ENCODE data around the gene POLR3C. TPM values are rescaled to one million over a fixed set of nuclear protein-coding genes. Genes with fewer than 3 reads are reported as not detected.

Gene POLR3C
- total RNA-seq, 1 donor from 2014 or later = 31.6 TPM

GRCh38 chr1:145858901-145859490 lies 35.0 kb downstream of the POLR3C start, which contains the start of gene PIAS3:
Gene PIAS3 (minus strand): TSS chr1:145859081. CDS start chr1:145858990, 91 bp downstream.
- Mint-ChIP-seq H3K27ac (peak within 1 kb of the TSS; percentile 89), H3K36me3 (ENCODE audit: low read depth) (peaks cover 13% of the 10 kb centered on the region)
- peak; percentile 85 for DNase-seq (ENCODE audit: low spot score)

GRCh38 chr1:145859491-145860023 lies 35.6 kb downstream of the POLR3C start:
- peaks cover 11% of the 10 kb centered on the region for H3K4me1 Mint-ChIP-seq (ENCODE audit: low read depth)
- H3K9me3 Mint-ChIP-seq = no peaks in the 10 kb centered on the region
- peak overlapping the region; percentile 93 for H3K4me3 Mint-ChIP-seq (ENCODE audit: low read depth)
- H3K27ac Mint-ChIP-seq = peak overlapping the region; percentile 89
- intact Hi-C loops (cut with micrococcal nuclease) = loop anchor here (1.0 to 2.0 kb wide), 2 partner anchors 35 to 59 kb away; partner anchors contain the start of genes PEX11B, POLR3C and RNF115
- H3K36me3 Mint-ChIP-seq (ENCODE audit: low read depth) = peaks cover 13% of the 10 kb centered on the region
- peaks cover 16% of the 10 kb centered on the region for H3K27me3 Mint-ChIP-seq (ENCODE audit: low read depth)
- peak; percentile 77 for DNase-seq (ENCODE audit: low spot score)

More at GRCh38 chr1:145858901-145859490, 35.0 kb downstream of the POLR3C start, which contains the start of gene PIAS3:
- intact Hi-C loops (cut with micrococcal nuclease) = loop anchor here (1.0 to 2.0 kb wide), 2 partner anchors 35 to 60 kb away; partner anchors contain the start of genes PEX11B, POLR3C and RNF115
- H3K4me3 Mint-ChIP-seq (ENCODE audit: low read depth) = peak within 1 kb of the TSS; percentile 93
- H3K9me3 Mint-ChIP-seq = no peaks in the 10 kb centered on the region
- peaks cover 14% of the 10 kb centered on the region for H3K27me3 Mint-ChIP-seq (ENCODE audit: low read depth)
- H3K4me1 Mint-ChIP-seq (ENCODE audit: low read depth) = peaks cover 11% of the 10 kb centered on the region

GRCh38 chr1:145863282-145864018 lies 39.5 kb downstream of the POLR3C start:
- Mint-ChIP-seq H3K4me1 (ENCODE audit: low read depth) (peaks cover 4% of the 10 kb centered on the region), H3K9me3 (no peaks in the 10 kb centered on the region), H3K27me3 (ENCODE audit: low read depth) (peaks cover 33% of the 10 kb centered on the region), H3K4me3 (ENCODE audit: low read depth) (no peak overlapping the region), H3K36me3 (ENCODE audit: low read depth) (no peaks in the 10 kb centered on the region), H3K27ac (no peak overlapping the region)
- no peak for DNase-seq (ENCODE audit: low spot score)
- intact Hi-C loops (cut with micrococcal nuclease) = no loop called here

- Mint-ChIP-seq H3K36me3 (ENCODE audit: low read depth) (no peaks in the 10 kb centered on the region), H3K4me3 (ENCODE audit: low read depth) (no peak overlapping the region), H3K27ac (no peak overlapping the region), H3K4me1 (ENCODE audit: low read depth) (peaks cover 17% of the 10 kb centered on the region), H3K9me3 (no peaks in the 10 kb centered on the region), H3K27me3 (ENCODE audit: low read depth) (peaks cover 45% of the 10 kb centered on the region)
- DNase-seq (ENCODE audit: low spot score) = no peak
- intact Hi-C loops (cut with micrococcal nuclease) = no loop called here
Measured at GRCh38 chr1:145868232-145868631, 44.2 kb downstream of the POLR3C start.

GRCh38 chr1:145871994-145872924 lies 48.3 kb downstream of the POLR3C start:
- peak overlapping the region; percentile 76 for H3K4me3 Mint-ChIP-seq (ENCODE audit: low read depth)
- no peaks in the 10 kb centered on the region for H3K9me3 Mint-ChIP-seq
- intact Hi-C loops (cut with micrococcal nuclease) = no loop called here
- peaks cover 41% of the 10 kb centered on the region for H3K27me3 Mint-ChIP-seq (ENCODE audit: low read depth)
- no peaks in the 10 kb centered on the region for H3K36me3 Mint-ChIP-seq (ENCODE audit: low read depth)
- H3K27ac Mint-ChIP-seq = peak overlapping the region; percentile 53
- H3K4me1 Mint-ChIP-seq (ENCODE audit: low read depth) = peaks cover 17% of the 10 kb centered on the region
- no peak for DNase-seq (ENCODE audit: low spot score)

GRCh38 chr1:145874646-145875045 lies 50.6 kb downstream of the POLR3C start:
- peaks cover 40% of the 10 kb centered on the region for H3K27me3 Mint-ChIP-seq (ENCODE audit: low read depth)
- DNase-seq (ENCODE audit: low spot score) = no peak
- intact Hi-C loops (cut with micrococcal nuclease) = no loop called here
- H3K27ac Mint-ChIP-seq = no peak overlapping the region
- no peaks in the 10 kb centered on the region for H3K36me3 Mint-ChIP-seq (ENCODE audit: low read depth)
- no peak overlapping the region for H3K4me3 Mint-ChIP-seq (ENCODE audit: low read depth)
- no peaks in the 10 kb centered on the region for H3K9me3 Mint-ChIP-seq
- H3K4me1 Mint-ChIP-seq (ENCODE audit: low read depth) = peaks cover 20% of the 10 kb centered on the region

- Mint-ChIP-seq H3K4me3 (ENCODE audit: low read depth) (no peak overlapping the region), H3K9me3 (no peaks in the 10 kb centered on the region), H3K27ac (no peak overlapping the region), H3K36me3 (ENCODE audit: low read depth) (no peaks in the 10 kb centered on the region), H3K27me3 (ENCODE audit: low read depth) (peaks cover 34% of the 10 kb centered on the region), H3K4me1 (ENCODE audit: low read depth) (peaks cover 5% of the 10 kb centered on the region)
- DNase-seq (ENCODE audit: low spot score) = no peak
- intact Hi-C loops (cut with micrococcal nuclease) = no loop called here
Measured at GRCh38 chr1:145877923-145878486, 54.0 kb downstream of the POLR3C start.

GRCh38 chr1:145878724-145879123 lies 54.7 kb downstream of the POLR3C start:
- intact Hi-C loops (cut with micrococcal nuclease) = no loop called here
- H3K36me3 Mint-ChIP-seq (ENCODE audit: low read depth) = no peaks in the 10 kb centered on the region
- H3K4me1 Mint-ChIP-seq (ENCODE audit: low read depth) = peaks cover 4% of the 10 kb centered on the region
- DNase-seq (ENCODE audit: low spot score) = no peak
- H3K4me3 Mint-ChIP-seq (ENCODE audit: low read depth) = no peak overlapping the region
- peaks cover 34% of the 10 kb centered on the region for H3K27me3 Mint-ChIP-seq (ENCODE audit: low read depth)
- no peak overlapping the region for H3K27ac Mint-ChIP-seq
- no peaks in the 10 kb centered on the region for H3K9me3 Mint-ChIP-seq

GRCh38 chr1:145879775-145880174 lies 55.8 kb downstream of the POLR3C start:
- H3K27ac Mint-ChIP-seq = no peak overlapping the region
- no peaks in the 10 kb centered on the region for H3K9me3 Mint-ChIP-seq
- no peak overlapping the region for H3K4me3 Mint-ChIP-seq (ENCODE audit: low read depth)
- no peaks in the 10 kb centered on the region for H3K36me3 Mint-ChIP-seq (ENCODE audit: low read depth)
- peaks cover 38% of the 10 kb centered on the region for H3K27me3 Mint-ChIP-seq (ENCODE audit: low read depth)
- H3K4me1 Mint-ChIP-seq (ENCODE audit: low read depth) = peaks cover 5% of the 10 kb centered on the region
- intact Hi-C loops (cut with micrococcal nuclease) = no loop called here
- DNase-seq (ENCODE audit: low spot score) = no peak

GRCh38 chr1:145884675-145885074 lies 60.7 kb downstream of the POLR3C start:
- DNase-seq (ENCODE audit: low spot score) = no peak
- Mint-ChIP-seq H3K4me1 (ENCODE audit: low read depth) (peaks cover 15% of the 10 kb centered on the region), H3K36me3 (ENCODE audit: low read depth) (no peaks in the 10 kb centered on the region), H3K4me3 (ENCODE audit: low read depth) (peak overlapping the region; percentile 79), H3K27me3 (ENCODE audit: low read depth) (peaks cover 34% of the 10 kb centered on the region), H3K9me3 (no peaks in the 10 kb centered on the region), H3K27ac (no peak overlapping the region)
- intact Hi-C loops (cut with micrococcal nuclease) = no loop called here

- DNase-seq (ENCODE audit: low spot score) = peak; percentile 85
- H3K4me3 Mint-ChIP-seq (ENCODE audit: low read depth) = peak within 1 kb of the TSS; percentile 79
- H3K4me1 Mint-ChIP-seq (ENCODE audit: low read depth) = peaks cover 15% of the 10 kb centered on the region
- H3K27ac Mint-ChIP-seq = no peak within 1 kb of the TSS
- H3K36me3 Mint-ChIP-seq (ENCODE audit: low read depth) = no peaks in the 10 kb centered on the region
- peaks cover 30% of the 10 kb centered on the region for H3K27me3 Mint-ChIP-seq (ENCODE audit: low read depth)
- intact Hi-C loops (cut with micrococcal nuclease) = no loop called here
- H3K9me3 Mint-ChIP-seq = no peaks in the 10 kb centered on the region
Measured at GRCh38 chr1:145885738-145886287, 61.8 kb downstream of the POLR3C start, which contains the start of gene ANKRD35. Gene ANKRD35 (minus strand): TSS chr1:145885866. CDS start chr1:145885758, 108 bp downstream.

GRCh38 chr1:145886390-145886789 lies 62.4 kb downstream of the POLR3C start:
- Mint-ChIP-seq H3K27me3 (ENCODE audit: low read depth) (peaks cover 27% of the 10 kb centered on the region), H3K9me3 (no peaks in the 10 kb centered on the region), H3K4me1 (ENCODE audit: low read depth) (peaks cover 15% of the 10 kb centered on the region), H3K36me3 (ENCODE audit: low read depth) (no peaks in the 10 kb centered on the region), H3K27ac (no peak overlapping the region), H3K4me3 (ENCODE audit: low read depth) (peak overlapping the region; percentile 79)
- no peak for DNase-seq (ENCODE audit: low spot score)
- intact Hi-C loops (cut with micrococcal nuclease) = no loop called here

Data from activated T-helper 2 cell treated with anti-CD3 and anti-CD28 coated beads, Interferon-gamma antibody, Interleukin-2, Interleukin-4, amounts not matched to agents 10 μg/mL and 5 μg/mL and 100 μg/mL, durations not matched to agents 14 hours and 24 hours and 36 hours (primary cell).